GM12875 (cell line): ENCODE results near the gene PSAP.

Experiments used
- H3K4me3 ChIP-seq: one replicate; pipeline ENCODE4 v1.5.1; 2011; ENCODE audit warnings: low read depth, low read length, control low read depth
- CTCF ChIP-seq: IDR thresholded peaks from 2 replicates; pipeline ENCODE4 v1.5.1; 2011; ENCODE audit warnings: low read depth, mild to moderate bottlenecking, control low read depth, inconsistent platforms, low read length, moderate library complexity, borderline replicate concordance; ENCODE audit not compliant: insufficient read depth

The PSAP gene

GRCh38 chr10:71776481-71776925 lies 74.5 kb downstream of the PSAP start:
- no peak overlapping the region for H3K4me3 ChIP-seq
- TF ChIP-seq CTCF: no peak

GRCh38 chr10:71774916-71775702 lies 75.9 kb downstream of the PSAP start:
- no peak for TF ChIP-seq CTCF

GRCh38 chr10:71773221-71773971 lies 77.7 kb downstream of the PSAP start, which contains the start of gene VSIR:
Gene VSIR (minus strand): TSS chr10:71773520. CDS start chr10:71773439, 81 bp downstream.
- peak within 1 kb of the TSS; percentile 75 for H3K4me3 ChIP-seq
- peak; percentile 97 for TF ChIP-seq CTCF

More at GRCh38 chr10:71774916-71775702, 75.9 kb downstream of the PSAP start:
- no peak overlapping the region for H3K4me3 ChIP-seq

GRCh38 chr10:71772832-71773220 lies 78.2 kb downstream of the PSAP start:
- no peak for TF ChIP-seq CTCF
- H3K4me3 ChIP-seq: peak overlapping the region; percentile 75

- H3K4me3 ChIP-seq: peak overlapping the region; percentile 28
- no peak for TF ChIP-seq CTCF
Measured at GRCh38 chr10:71771821-71772617, 79.0 kb downstream of the PSAP start.

GRCh38 chr10:71771204-71771603 lies 79.8 kb downstream of the PSAP start:
- no peak overlapping the region for H3K4me3 ChIP-seq
- TF ChIP-seq CTCF: no peak
